ENCODE results near the gene MOGAT1. TPM values are rescaled to one million over a fixed set of nuclear protein-coding genes. Genes with fewer than 3 reads are reported as not detected.

MOGAT1 gene
- total RNA-seq, 1 experiment from 2014 or later, result not detected

DNA sequence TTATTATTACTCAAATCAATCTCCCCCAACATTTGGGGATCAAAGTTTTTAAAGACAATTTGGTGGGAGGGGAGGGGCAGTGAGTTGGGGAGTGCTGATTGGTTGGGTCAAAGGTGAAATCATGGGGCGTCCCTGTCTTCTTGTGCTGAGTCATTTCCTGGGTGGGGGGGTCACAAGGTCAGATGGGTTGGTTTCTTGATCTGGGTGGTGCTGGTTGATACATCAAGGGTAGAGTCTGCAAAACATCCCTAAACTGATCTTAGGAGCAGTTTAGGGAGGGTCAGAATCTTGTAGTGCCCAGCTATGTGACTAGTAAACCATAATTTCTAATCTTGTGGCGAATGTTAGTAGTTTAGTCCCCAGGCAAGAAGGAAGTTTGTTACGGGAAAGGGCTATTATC is 67.4 kb downstream of the MOGAT1 start:
- Histone ChIP-seq H3K27ac (ENCODE audit: insufficient read length, low read depth, low read length) (no peak overlapping the region), H3T11ph (ENCODE audit: low read length) (no peak overlapping the region), H3K14ac (ENCODE audit: insufficient read depth, low read length) (no peak overlapping the region), H3K4ac (ENCODE audit: low read depth, low read length) (no peak overlapping the region), H3K18ac (ENCODE audit: insufficient read length, low read depth, low read length) (no peak overlapping the region), H3K56ac (ENCODE audit: insufficient read length, low read depth, low read length) (no peak overlapping the region), H4K91ac (ENCODE audit: insufficient read length, low read depth, low read length) (no peak overlapping the region), H3K79me2 (ENCODE audit: insufficient read depth, low read length) (no peaks in the 10 kb centered on the region), H4K20me1 (ENCODE audit: control insufficient read depth, insufficient read depth, insufficient read length) (no peaks in the 10 kb centered on the region), H2BK120ac (ENCODE audit: low read depth, low read length, poor library complexity, severe bottlenecking) (no peak overlapping the region), H3K27me3 (ENCODE audit: insufficient read depth, low read length) (no peaks in the 10 kb centered on the region), H2AK5ac (ENCODE audit: insufficient read length, low read length) (no peak overlapping the region), H2BK12ac (ENCODE audit: insufficient read length, low read depth, low read length) (no peak overlapping the region), H3K9me3 (ENCODE audit: control insufficient read depth, low read depth, low read length) (no peaks in the 10 kb centered on the region), H3K4me2 (ENCODE audit: insufficient read depth, insufficient read length, low read length) (no peak overlapping the region), H2BK5ac (ENCODE audit: insufficient read length, low read length) (no peak overlapping the region), H4K5ac (ENCODE audit: insufficient read length, low read depth, low read length) (no peak overlapping the region), H3K4me1 (ENCODE audit: insufficient read depth, low read length) (no peaks in the 10 kb centered on the region), H2BK20ac (ENCODE audit: low read depth, low read length, poor library complexity, severe bottlenecking) (no peak overlapping the region), H3K23me2 (ENCODE audit: insufficient read length, low read depth, low read length, poor library complexity, severe bottlenecking) (no peaks in the 10 kb centered on the region), H2AFZ (ENCODE audit: low read length) (no peak overlapping the region), H3K79me1 (ENCODE audit: insufficient read depth, low read depth, low read length, poor library complexity, severe bottlenecking) (no peaks in the 10 kb centered on the region), H3K23ac (ENCODE audit: insufficient read length, low read depth, low read length) (no peak overlapping the region), H3K9ac (ENCODE audit: extremely low read depth, insufficient read length, low read length) (no peak overlapping the region), H4K8ac (replicated peaks; ENCODE audit: insufficient read length, low read depth, low read length) (no peak overlapping the region), H2BK15ac (ENCODE audit: low read depth, low read length) (no peak overlapping the region)
- peaks cover 2 to 9% (median 3%) of the 10 kb centered on the region in 3 experiments; a peak in 4 of 7 replicates for H3K36me3 Mint-ChIP-seq (ENCODE audit: insufficient read depth in 1 of 3, low read depth in 3 of 3)
- peak overlapping the region; percentile 9 to 59 (median 55); a peak in 5 of 7 replicates for H3K27ac Mint-ChIP-seq
- H3K4me1 Mint-ChIP-seq, result peaks cover 22 to 27% of the 10 kb centered on the region in 2 experiments
- no peak for DNase-seq
- no CpG with 5 or more reads among the region's 3 CpGs for WGBS (ENCODE audit: extremely low coverage, insufficient read length, low lambda C conversion rate)
- no peaks in the 10 kb centered on the region; a peak in 3 of 5 replicates for H3K9me3 Mint-ChIP-seq
- no peak for TF ChIP-seq CTCF (conservative IDR thresholded peaks at IDR 0.05)
- no peak overlapping the region; a peak in 1 of 5 replicates for H3K4me3 Mint-ChIP-seq
- H3K27me3 Mint-ChIP-seq (ENCODE audit: low read depth), result no peaks in the 10 kb centered on the region

Data from H9 (cell line).